HEK293 (cell line): ENCODE measurements around the gene PMEL.

ENCODE experiments used
- BCL11B ChIP-seq: fragments of 450-650 bp; formaldehyde crosslinking; IDR thresholded peaks from 2 replicates; pipeline ENCODE4 v1.5.1; 2016; ENCODE audit warnings: low read depth, missing biosample characterization, missing genetic modification characterization
- GLI4 ChIP-seq: fragments of 450-650 bp; formaldehyde crosslinking; IDR thresholded peaks from 2 replicates; pipeline ENCODE4 v1.5.1; 2016; ENCODE audit warnings: missing biosample characterization, missing genetic modification characterization
- GLIS1 ChIP-seq: fragments of 450-650 bp; formaldehyde crosslinking; IDR thresholded peaks from 2 replicates; pipeline ENCODE4 v1.5.1; 2016; ENCODE audit warnings: missing biosample characterization, missing genetic modification characterization
- KLF7 ChIP-seq: fragments of 450-650 bp; formaldehyde crosslinking; IDR thresholded peaks from 2 replicates; pipeline ENCODE4 v1.5.1; 2016; ENCODE audit warnings: missing biosample characterization, missing genetic modification characterization, borderline replicate concordance
- KLF9 ChIP-seq: fragments of 450-650 bp; formaldehyde crosslinking; IDR thresholded peaks from 2 replicates; pipeline ENCODE4 v1.5.1; 2016; ENCODE audit warnings: missing biosample characterization, missing genetic modification characterization, low read depth
- RBAK ChIP-seq: fragments of 450-650 bp; formaldehyde crosslinking; IDR thresholded peaks from 2 replicates; pipeline ENCODE4 v1.5.1; 2016; ENCODE audit warnings: missing biosample characterization, missing genetic modification characterization
- SALL2 ChIP-seq: fragments of 450-650 bp; formaldehyde crosslinking; IDR thresholded peaks from 2 replicates; pipeline ENCODE4 v1.5.0; 2017; ENCODE audit warnings: missing biosample characterization, mild to moderate bottlenecking, missing genetic modification characterization, borderline replicate concordance
- SCRT2 ChIP-seq: fragments of 450-650 bp; formaldehyde crosslinking; IDR thresholded peaks from 2 replicates; pipeline ENCODE4 v1.5.1; 2016; ENCODE audit warnings: missing biosample characterization, missing genetic modification characterization
- ZBTB17 ChIP-seq: fragments of 450-650 bp; formaldehyde crosslinking; IDR thresholded peaks from 2 replicates; pipeline ENCODE4 v1.5.1; 2016; ENCODE audit warnings: missing biosample characterization, missing genetic modification characterization
- ZBTB7A ChIP-seq: fragments of 450-650 bp; formaldehyde crosslinking; IDR thresholded peaks from 2 replicates; pipeline ENCODE4 v1.5.1; 2016; ENCODE audit warnings: low read depth, missing biosample characterization, missing genetic modification characterization
- ZBTB8A ChIP-seq: fragments of 450-650 bp; formaldehyde crosslinking; IDR thresholded peaks from 2 replicates; pipeline ENCODE4 v1.5.1; 2016; ENCODE audit warnings: missing biosample characterization, missing genetic modification characterization
- ZIC2 ChIP-seq: fragments of 450-650 bp; formaldehyde crosslinking; IDR thresholded peaks from 2 replicates; pipeline ENCODE4 v1.5.1; 2016; ENCODE audit warnings: missing biosample characterization, missing genetic modification characterization
- ZNF112 ChIP-seq: fragments of 450-650 bp; formaldehyde crosslinking; IDR thresholded peaks from 2 replicates; pipeline ENCODE4 v1.5.0; 2017; ENCODE audit warnings: missing biosample characterization, missing genetic modification characterization
- ZNF140 ChIP-seq: fragments of 450-650 bp; formaldehyde crosslinking; IDR thresholded peaks from 2 replicates; pipeline ENCODE4 v1.5.1; 2016; ENCODE audit warnings: missing biosample characterization, missing genetic modification characterization
- ZNF341 ChIP-seq: fragments of 450-650 bp; formaldehyde crosslinking; IDR thresholded peaks from 2 replicates; pipeline ENCODE4; 2016; ENCODE audit warnings: low read depth, missing biosample characterization, missing genetic modification characterization
- ZNF394 ChIP-seq: fragments of 450-650 bp; formaldehyde crosslinking; IDR thresholded peaks from 2 replicates; pipeline ENCODE4 v1.5.1; 2016; ENCODE audit warnings: missing biosample characterization, missing genetic modification characterization, mild to moderate bottlenecking, moderate library complexity, borderline replicate concordance
- ZNF423 ChIP-seq: fragments of 450-650 bp; formaldehyde crosslinking; IDR thresholded peaks from 2 replicates; pipeline ENCODE4 v1.5.1; 2016; ENCODE audit warnings: missing biosample characterization, missing genetic modification characterization
- ZNF426 ChIP-seq: fragments of 450-650 bp; formaldehyde crosslinking; IDR thresholded peaks from 2 replicates; pipeline ENCODE4 v1.5.1; 2017; ENCODE audit warnings: missing biosample characterization, missing genetic modification characterization, mild to moderate bottlenecking, inconsistent platforms, moderate library complexity
- ZNF48 ChIP-seq: fragments of 450-650 bp; formaldehyde crosslinking; IDR thresholded peaks from 2 replicates; pipeline ENCODE4 v1.5.1; 2016; ENCODE audit warnings: missing biosample characterization, missing genetic modification characterization
- ZNF521 ChIP-seq: fragments of 450-650 bp; formaldehyde crosslinking; IDR thresholded peaks from 2 replicates; pipeline ENCODE4 v1.5.1; 2017; ENCODE audit warnings: missing biosample characterization, mild to moderate bottlenecking, missing genetic modification characterization
- ZNF549 ChIP-seq: fragments of 450-650 bp; IDR thresholded peaks from 2 replicates; pipeline ENCODE4 v1.5.1; 2018; ENCODE audit warnings: missing biosample characterization, missing genetic modification characterization, mild to moderate bottlenecking, inconsistent platforms, moderate library complexity
- ZNF571 ChIP-seq: fragments of 450-650 bp; formaldehyde crosslinking; IDR thresholded peaks from 2 replicates; pipeline ENCODE4 v1.5.0; 2017; ENCODE audit warnings: missing biosample characterization, missing genetic modification characterization
- ZNF629 ChIP-seq: fragments of 450-650 bp; formaldehyde crosslinking; IDR thresholded peaks from 2 replicates; pipeline ENCODE4 v1.5.1; 2017; ENCODE audit warnings: missing biosample characterization, missing genetic modification characterization
- ZNF639 ChIP-seq: fragments of 450-650 bp; formaldehyde crosslinking; IDR thresholded peaks from 2 replicates; pipeline ENCODE4 v1.5.1; 2016; ENCODE audit warnings: missing biosample characterization, missing genetic modification characterization
- ZNF701 ChIP-seq: fragments of 450-650 bp; formaldehyde crosslinking; IDR thresholded peaks from 2 replicates; pipeline ENCODE4 v1.5.1; 2016; ENCODE audit warnings: missing biosample characterization, missing genetic modification characterization
- ZSCAN18 ChIP-seq: fragments of 450-650 bp; formaldehyde crosslinking; IDR thresholded peaks from 2 replicates; pipeline ENCODE4 v1.5.1; 2016; ENCODE audit warnings: missing biosample characterization, missing genetic modification characterization
- ZSCAN23 ChIP-seq: fragments of 450-650 bp; formaldehyde crosslinking; IDR thresholded peaks from 2 replicates; pipeline ENCODE4 v1.5.1; 2016; ENCODE audit warnings: missing biosample characterization, missing genetic modification characterization
- ZSCAN30 ChIP-seq: fragments of 450-650 bp; IDR thresholded peaks from 2 replicates; pipeline ENCODE4 v1.5.1; 2018; ENCODE audit warnings: missing biosample characterization, mild to moderate bottlenecking, missing genetic modification characterization, moderate library complexity
- TF ChIP-seq, protein P1 (sequence below): fragments of 450-650 bp; formaldehyde crosslinking; IDR thresholded peaks from 2 replicates; pipeline ENCODE4 v1.5.1; 2016; ENCODE audit warnings: missing biosample characterization, missing genetic modification characterization
- TF ChIP-seq, protein P2 (sequence below): fragments of 450-650 bp; IDR thresholded peaks from 2 replicates; pipeline ENCODE4 v1.5.1; 2018; ENCODE audit warnings: missing biosample characterization, missing genetic modification characterization
- TF ChIP-seq, protein P3 (sequence below): fragments of 450-650 bp; formaldehyde crosslinking; IDR thresholded peaks from 2 replicates; pipeline ENCODE4 v1.5.1; 2016; ENCODE audit warnings: missing biosample characterization, missing genetic modification characterization, borderline replicate concordance

The PMEL gene

DNA sequence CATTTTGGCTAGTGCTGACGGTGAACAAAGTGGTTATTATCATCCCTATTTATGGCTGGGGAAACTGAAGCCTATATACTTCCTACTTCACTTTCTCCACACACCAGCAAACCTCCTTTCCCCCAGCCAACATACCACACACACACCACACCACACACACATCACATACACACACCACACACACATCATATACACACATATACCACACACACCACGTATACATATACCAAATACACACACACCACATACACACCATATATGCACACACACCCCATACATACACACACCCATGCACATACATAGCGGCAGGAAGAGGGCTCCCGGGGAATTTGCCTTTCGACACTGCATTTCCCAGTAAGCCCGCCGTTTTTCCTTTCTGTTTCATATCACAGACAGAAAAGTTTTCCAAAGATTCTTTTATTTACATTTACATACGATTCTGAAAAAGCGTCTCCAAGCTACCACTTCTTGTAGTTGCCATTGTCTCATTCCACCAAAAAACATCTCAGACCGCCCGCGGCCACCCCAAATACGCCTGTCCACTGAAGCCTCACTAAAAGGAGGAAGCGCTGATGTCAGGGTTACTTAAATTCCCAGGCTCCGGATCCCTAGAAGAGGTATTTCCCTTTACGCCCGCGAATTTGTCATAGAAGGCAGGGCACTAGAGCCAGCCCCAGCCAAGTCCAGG lies 7.2 kb upstream of the PMEL start (continued):
- TF ChIP-seq, protein P1, sequence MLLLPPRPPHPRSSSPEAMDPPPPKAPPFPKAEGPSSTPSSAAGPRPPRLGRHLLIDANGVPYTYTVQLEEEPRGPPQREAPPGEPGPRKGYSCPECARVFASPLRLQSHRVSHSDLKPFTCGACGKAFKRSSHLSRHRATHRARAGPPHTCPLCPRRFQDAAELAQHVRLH (tag by site-specific recombination), result no peak
- no peak for TF ChIP-seq KLF7
- TF ChIP-seq ZSCAN30 (tag by site-specific recombination), result peak; percentile 53; the same call in 1 of the 2 replicates
- TF ChIP-seq, protein P2, sequence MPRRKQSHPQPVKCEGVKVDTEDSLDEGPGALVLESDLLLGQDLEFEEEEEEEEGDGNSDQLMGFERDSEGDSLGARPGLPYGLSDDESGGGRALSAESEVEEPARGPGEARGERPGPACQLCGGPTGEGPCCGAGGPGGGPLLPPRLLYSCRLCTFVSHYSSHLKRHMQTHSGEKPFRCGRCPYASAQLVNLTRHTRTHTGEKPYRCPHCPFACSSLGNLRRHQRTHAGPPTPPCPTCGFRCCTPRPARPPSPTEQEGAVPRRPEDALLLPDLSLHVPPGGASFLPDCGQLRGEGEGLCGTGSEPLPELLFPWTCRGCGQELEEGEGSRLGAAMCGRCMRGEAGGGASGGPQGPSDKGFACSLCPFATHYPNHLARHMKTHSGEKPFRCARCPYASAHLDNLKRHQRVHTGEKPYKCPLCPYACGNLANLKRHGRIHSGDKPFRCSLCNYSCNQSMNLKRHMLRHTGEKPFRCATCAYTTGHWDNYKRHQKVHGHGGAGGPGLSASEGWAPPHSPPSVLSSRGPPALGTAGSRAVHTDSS (tag by site-specific recombination), result no peak
- TF ChIP-seq RBAK (tag by site-specific recombination), result no peak
- TF ChIP-seq ZNF48 (tag by site-specific recombination), result no peak
- no peak for TF ChIP-seq ZNF112 (tag by site-specific recombination)
- no peak for TF ChIP-seq SALL2
- peak; percentile 50; the same call in 1 of the 2 replicates for TF ChIP-seq ZNF629 (tag by site-specific recombination)
- no peak for TF ChIP-seq ZNF701 (tag by site-specific recombination)
- no peak for TF ChIP-seq ZNF571
- peak; percentile 23; the same call in 1 of the 2 replicates for TF ChIP-seq ZNF394 (tag by site-specific recombination)
- TF ChIP-seq SCRT2 (tag by site-specific recombination), result no peak
- peak; percentile 49; the same call in 1 of the 2 replicates for TF ChIP-seq ZBTB7A (tag by site-specific recombination)
- peak; percentile 80 for TF ChIP-seq ZBTB8A
- TF ChIP-seq ZNF639, result peak; percentile 88
- no peak; the same call in 1 of the 2 replicates for TF ChIP-seq ZSCAN18
- TF ChIP-seq ZNF140 (tag by site-specific recombination), result no peak
- peak; percentile 26 for TF ChIP-seq KLF9
- 0 out of 2 replicates have a peak, but pooled peaks have one; percentile 9 for TF ChIP-seq GLIS1 (tag by site-specific recombination)
- TF ChIP-seq ZBTB17 (tag by site-specific recombination), result peak; percentile 69; the same call in 1 of the 2 replicates
- no peak for TF ChIP-seq ZNF521
- TF ChIP-seq BCL11B, result no peak
- no peak for TF ChIP-seq ZNF426 (tag by site-specific recombination)
- peak; percentile 84; the same call in 1 of the 2 replicates for TF ChIP-seq GLI4 (tag by site-specific recombination)
- TF ChIP-seq ZNF549 (tag by site-specific recombination), result no peak
- TF ChIP-seq ZIC2 (tag by site-specific recombination), result no peak
- no peak for TF ChIP-seq ZNF341 (tag by site-specific recombination)
- no peak for TF ChIP-seq ZSCAN23 (tag by site-specific recombination)
- TF ChIP-seq, protein P3, sequence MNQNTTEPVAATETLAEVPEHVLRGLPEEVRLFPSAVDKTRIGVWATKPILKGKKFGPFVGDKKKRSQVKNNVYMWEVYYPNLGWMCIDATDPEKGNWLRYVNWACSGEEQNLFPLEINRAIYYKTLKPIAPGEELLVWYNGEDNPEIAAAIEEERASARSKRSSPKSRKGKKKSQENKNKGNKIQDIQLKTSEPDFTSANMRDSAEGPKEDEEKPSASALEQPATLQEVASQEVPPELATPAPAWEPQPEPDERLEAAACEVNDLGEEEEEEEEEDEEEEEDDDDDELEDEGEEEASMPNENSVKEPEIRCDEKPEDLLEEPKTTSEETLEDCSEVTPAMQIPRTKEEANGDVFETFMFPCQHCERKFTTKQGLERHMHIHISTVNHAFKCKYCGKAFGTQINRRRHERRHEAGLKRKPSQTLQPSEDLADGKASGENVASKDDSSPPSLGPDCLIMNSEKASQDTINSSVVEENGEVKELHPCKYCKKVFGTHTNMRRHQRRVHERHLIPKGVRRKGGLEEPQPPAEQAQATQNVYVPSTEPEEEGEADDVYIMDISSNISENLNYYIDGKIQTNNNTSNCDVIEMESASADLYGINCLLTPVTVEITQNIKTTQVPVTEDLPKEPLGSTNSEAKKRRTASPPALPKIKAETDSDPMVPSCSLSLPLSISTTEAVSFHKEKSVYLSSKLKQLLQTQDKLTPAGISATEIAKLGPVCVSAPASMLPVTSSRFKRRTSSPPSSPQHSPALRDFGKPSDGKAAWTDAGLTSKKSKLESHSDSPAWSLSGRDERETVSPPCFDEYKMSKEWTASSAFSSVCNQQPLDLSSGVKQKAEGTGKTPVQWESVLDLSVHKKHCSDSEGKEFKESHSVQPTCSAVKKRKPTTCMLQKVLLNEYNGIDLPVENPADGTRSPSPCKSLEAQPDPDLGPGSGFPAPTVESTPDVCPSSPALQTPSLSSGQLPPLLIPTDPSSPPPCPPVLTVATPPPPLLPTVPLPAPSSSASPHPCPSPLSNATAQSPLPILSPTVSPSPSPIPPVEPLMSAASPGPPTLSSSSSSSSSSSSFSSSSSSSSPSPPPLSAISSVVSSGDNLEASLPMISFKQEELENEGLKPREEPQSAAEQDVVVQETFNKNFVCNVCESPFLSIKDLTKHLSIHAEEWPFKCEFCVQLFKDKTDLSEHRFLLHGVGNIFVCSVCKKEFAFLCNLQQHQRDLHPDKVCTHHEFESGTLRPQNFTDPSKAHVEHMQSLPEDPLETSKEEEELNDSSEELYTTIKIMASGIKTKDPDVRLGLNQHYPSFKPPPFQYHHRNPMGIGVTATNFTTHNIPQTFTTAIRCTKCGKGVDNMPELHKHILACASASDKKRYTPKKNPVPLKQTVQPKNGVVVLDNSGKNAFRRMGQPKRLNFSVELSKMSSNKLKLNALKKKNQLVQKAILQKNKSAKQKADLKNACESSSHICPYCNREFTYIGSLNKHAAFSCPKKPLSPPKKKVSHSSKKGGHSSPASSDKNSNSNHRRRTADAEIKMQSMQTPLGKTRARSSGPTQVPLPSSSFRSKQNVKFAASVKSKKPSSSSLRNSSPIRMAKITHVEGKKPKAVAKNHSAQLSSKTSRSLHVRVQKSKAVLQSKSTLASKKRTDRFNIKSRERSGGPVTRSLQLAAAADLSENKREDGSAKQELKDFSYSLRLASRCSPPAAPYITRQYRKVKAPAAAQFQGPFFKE, result no peak
- no peak for TF ChIP-seq ZNF423
